PFSK-1 (cell line): ENCODE results near the gene CST9.

ENCODE experiments used
- FOXP2 ChIP-seq: optimal IDR thresholded peaks from 2 replicates; pipeline ENCODE3; 2011; ENCODE audit warnings: borderline replicate concordance, control low read depth, inconsistent platforms; ENCODE audit not compliant: insufficient read depth; ENCODE audit errors: extremely low read length, extremely low read depth
- POLR2AphosphoS5 ChIP-seq: IDR thresholded peaks from 2 replicates; pipeline ENCODE4 v1.6.1; 2012; ENCODE audit warnings: low read depth, mild to moderate bottlenecking, control low read depth, low read length, moderate library complexity
- REST ChIP-seq, 2 experiments: IDR thresholded peaks; 2 replicates each; pipeline versions ENCODE4 v1.6.1 to v1.8.0; 2011 to 2012; ENCODE audit warnings: low read depth in 2 of 2, low read length in 2 of 2, control low read depth in 1 of 2, inconsistent platforms in 1 of 2, mild to moderate bottlenecking in 1 of 2, moderate library complexity in 1 of 2; ENCODE audit not compliant: insufficient read depth in 1 of 2
- SIN3A ChIP-seq: IDR thresholded peaks from 2 replicates; pipeline ENCODE4 v1.6.1; 2012; ENCODE audit warnings: mild to moderate bottlenecking, low read length, moderate library complexity, borderline replicate concordance; ENCODE audit not compliant: insufficient read depth
- TAF1 ChIP-seq: IDR thresholded peaks from 2 replicates; pipeline ENCODE4 v1.6.1; 2012; ENCODE audit warnings: low read length, control low read depth, borderline replicate concordance; ENCODE audit not compliant: insufficient read depth

The CST9 gene

GRCh38 chr20:23632711-23633573 is 27.2 kb upstream of the CST9 start:
- TF ChIP-seq REST (IDR thresholded peaks at IDR 0.05; ENCODE audit: insufficient read depth in 1 of 2, low read depth in 2 of 2, low read length in 2 of 2), result no peak

GRCh38 chr20:23631981-23632710 is 26.4 kb upstream of the CST9 start:
- TF ChIP-seq TAF1 (no peak), SIN3A (no peak), REST (IDR thresholded peaks at IDR 0.05; ENCODE audit: insufficient read depth in 1 of 2, low read depth in 2 of 2, low read length in 2 of 2) (no peak), POLR2AphosphoS5 (no peak), FOXP2 (no peak)

GRCh38 chr20:23631226-23631822 is 25.6 kb upstream of the CST9 start:
- TF ChIP-seq FOXP2, result no peak
- TF ChIP-seq SIN3A, result no peak
- no peak for TF ChIP-seq POLR2AphosphoS5
- TF ChIP-seq REST (IDR thresholded peaks at IDR 0.05; ENCODE audit: insufficient read depth in 1 of 2, low read depth in 2 of 2, low read length in 2 of 2), result no peak
- no peak for TF ChIP-seq TAF1

GRCh38 chr20:23630392-23630849 is 24.7 kb upstream of the CST9 start:
- TF ChIP-seq REST (IDR thresholded peaks at IDR 0.05; ENCODE audit: insufficient read depth in 1 of 2, low read depth in 2 of 2, low read length in 2 of 2) (no peak), SIN3A (no peak), POLR2AphosphoS5 (no peak), TAF1 (no peak), FOXP2 (no peak)
